ENCODE data around the gene CUL3. TPM values are rescaled to one million over a fixed set of nuclear protein-coding genes. Genes with fewer than 3 reads are reported as not detected.

The CUL3 gene
- total RNA-seq, 1 experiment from 2014 or later, result 95.7 TPM

Other genes with a start within 250 kb of the CUL3 start
- gene FAM124B, start 183.3 kb downstream of the CUL3 start, total RNA-seq (2021; ENCODE audit: unreplicated experiment), result not detected
- not detected for gene CCDC195, start 131.0 kb upstream of the CUL3 start, total RNA-seq (2021; ENCODE audit: unreplicated experiment)